GM18511 (cell line): Measurements from ENCODE around the gene CMKLR1.

Experiments
- ATAC-seq: cut with Tn5 transposase; IDR thresholded peaks from one replicate; pipeline ENCODE4 v1.9.1; 2021; ENCODE audit warnings: mild to moderate bottlenecking, moderate library complexity; ENCODE audit not compliant: unreplicated experiment

Gene CMKLR1

DNA sequence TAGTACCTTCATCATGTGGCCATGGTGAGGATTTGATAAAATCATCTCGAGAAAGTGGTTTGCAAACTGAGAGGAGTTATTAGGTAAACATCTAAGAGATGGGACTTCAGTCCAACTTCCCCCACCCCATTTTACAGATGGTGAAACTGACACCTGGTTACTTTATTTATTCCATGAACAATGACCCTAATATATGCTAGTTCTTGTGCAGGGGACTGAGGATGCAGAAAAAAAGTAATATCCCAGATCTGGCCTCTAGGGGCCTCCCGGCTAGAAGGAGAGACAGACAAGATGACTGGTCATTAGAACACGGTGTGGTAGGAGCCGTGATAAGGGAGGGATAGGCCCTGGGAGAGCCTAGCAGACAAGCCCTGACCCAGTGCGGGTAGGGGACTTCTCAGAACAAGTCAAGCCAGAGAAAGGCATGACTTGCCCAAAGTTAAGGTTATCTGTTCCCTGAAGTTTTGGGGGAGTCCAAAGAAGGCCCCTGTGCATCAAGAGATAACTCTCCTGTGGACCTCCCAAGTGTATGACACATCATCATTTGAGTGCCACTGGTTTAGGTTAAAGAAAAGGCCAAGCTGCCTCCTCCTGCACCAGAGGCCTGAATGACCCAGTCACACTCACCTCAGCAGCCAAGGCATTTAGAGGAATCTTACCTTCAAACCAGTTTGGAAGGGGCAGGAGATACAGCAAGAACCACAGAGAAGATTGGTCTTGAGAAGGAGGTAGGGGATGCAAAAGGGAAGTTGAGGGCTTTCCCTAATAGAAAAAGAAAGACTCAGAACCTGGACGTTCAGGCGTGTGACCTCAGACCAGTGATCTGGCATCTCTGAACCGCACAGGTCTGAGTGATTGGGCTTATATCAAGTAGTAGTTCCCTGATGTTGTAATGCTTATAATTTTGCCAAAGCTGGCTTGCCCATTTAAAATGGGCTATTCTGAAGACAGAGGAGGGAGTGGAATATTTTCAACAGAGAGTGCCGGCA, 1.6 kb downstream of the CMKLR1 start:
- no peak for ATAC-seq

DNA sequence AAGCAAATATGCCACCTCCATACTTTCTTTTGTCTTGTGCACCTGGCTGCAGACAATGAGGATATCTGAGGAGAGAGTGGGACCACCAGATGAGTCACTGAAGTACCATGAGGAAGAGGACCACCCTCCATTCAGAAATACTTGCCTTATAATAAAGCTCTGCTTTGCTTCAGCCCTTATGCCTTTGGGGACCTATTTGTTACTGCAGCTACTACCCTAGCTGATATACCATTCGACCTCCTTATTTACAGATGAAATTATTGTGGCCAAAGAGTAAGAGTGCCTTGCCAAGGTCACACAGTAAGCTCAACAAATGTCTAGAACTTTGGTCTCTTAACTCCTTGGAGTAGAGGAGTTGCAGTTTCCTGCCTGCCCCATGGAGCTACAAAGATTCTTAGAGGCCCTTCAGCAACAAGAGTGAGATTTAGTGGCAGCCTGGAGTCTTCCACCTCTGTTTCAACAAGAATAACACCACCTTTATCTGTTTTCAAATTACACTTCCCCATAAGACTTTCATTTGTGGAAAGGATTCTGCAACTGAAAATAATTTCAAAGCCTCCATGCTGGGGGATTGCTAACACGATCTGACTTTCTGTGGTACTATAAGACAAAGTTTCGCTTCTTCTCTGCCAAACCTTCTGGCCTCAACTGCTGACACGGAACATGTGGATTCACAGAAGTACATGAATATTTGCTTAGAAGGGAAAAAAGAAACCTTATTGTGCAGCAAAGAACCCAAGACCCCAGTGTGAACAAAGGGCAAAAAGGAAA, 3.6 kb downstream of the CMKLR1 start:
- peak; percentile 73 for ATAC-seq

DNA sequence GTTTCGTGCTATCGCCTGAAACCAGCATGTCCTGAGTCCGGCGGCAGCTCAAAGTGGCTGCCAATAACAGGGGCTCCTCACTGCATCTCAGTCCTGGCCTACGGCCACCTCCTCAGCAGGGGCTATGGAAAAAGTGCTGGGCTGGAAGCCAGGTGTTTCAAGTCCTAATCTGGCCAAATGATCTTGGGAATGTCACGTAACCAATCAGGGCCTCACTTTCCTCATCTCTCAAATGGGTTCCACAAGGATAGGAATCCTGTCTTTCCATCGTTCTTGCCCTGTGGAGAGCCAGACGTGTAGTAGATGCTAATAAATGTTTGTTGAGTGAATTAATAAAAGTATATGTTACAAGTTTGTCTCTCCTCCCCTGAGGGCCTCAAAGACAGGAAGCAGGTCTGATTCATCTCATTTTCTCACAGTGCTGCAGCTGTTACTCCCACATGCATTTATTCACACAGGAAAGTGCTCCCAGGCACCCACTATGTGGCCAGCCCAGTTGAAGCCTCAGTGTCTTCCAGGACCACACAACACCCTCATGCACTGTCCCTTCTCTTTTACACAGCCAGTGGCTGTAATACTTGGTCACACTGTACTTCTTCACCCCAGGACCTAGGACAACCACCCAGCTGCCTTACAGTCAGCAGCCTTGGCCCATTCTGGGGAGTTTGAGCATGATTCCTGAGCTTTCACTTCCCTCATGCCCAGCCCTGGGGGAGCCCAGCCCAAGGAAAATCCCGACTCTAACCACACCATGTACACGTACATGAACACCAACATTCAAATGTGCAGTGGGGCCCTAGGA, 5.0 kb downstream of the CMKLR1 start:
- peak; percentile 49 for ATAC-seq

- no peak for ATAC-seq
Measured at GRCh38 chr12:108332791-108333382, 6.2 kb downstream of the CMKLR1 start.

DNA sequence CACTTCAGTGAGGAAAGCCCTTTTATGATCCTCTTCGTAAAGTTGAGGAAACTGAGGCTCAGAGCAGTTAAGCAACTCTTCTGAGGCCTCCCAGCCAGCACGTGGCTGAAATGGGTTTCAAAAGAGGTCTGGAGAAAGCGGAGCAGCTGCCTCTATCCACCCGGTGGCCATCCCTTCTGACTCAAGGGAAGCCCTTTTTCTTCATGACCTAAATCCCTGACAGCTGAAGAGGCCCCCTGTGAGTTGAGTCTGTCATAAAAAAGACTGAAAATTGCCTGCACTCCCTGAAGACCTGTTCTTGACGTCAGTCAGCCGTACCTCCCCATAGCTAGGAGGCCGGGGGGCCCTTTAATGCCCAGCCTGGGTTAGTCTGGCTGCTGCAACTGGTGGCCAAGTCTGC, 10.7 kb downstream of the CMKLR1 start:
- no peak for ATAC-seq

DNA sequence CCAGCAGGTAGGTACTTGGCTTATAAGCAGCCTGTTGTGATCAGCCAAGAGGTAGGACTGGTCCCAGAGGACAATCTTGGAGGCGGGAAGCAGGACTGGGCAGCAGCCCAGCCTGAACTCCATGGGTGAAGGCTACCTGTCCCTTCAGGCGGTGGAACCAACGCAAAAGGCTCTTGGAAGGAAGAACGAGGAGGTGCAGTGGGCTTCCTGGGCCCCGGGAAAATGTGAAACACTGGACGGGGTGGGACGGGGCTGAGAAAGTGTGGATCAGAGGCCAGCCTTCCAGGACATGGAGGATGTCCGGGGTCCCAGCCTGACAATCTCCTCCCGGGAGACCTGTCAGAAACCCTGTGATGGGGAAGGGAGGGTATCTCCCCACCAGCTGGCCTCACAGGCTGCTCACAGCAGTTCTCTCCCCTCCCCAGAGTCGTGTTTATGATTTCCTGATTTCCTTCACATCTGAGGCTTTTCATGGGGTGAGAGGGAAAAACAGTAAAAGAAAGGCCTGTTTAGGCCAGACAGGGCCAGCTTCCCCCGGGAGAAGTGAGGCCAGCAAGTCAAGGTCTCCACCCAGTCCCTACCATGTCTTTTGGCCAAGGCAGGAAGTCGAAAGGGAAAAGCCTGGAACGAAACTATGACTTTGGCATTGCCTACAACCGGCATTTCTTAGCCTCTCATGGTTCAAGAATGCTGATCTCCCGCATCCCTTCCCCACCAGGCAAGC, 11.3 kb downstream of the CMKLR1 start:
- no peak for ATAC-seq

GRCh38 chr12:108326254-108326750, 12.8 kb downstream of the CMKLR1 start:
- no peak for ATAC-seq

DNA sequence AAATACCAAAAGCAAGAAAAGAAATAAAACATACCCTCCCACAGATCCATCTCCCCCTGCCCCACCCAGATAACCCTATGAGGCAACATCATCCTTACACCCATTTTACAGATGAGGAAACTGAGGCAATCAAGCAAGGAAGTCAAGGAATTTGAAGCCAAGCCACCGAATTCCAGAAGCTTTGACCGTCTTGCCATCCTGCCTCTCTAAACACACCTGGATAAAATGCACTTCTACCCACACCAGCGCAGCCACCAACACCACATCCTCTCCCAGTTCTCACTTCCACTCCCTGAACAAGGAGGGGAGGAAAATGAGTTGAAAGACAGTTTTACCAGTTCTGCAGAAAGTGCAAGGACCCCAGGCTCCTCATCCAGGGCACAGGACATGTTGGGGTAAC, 13.6 kb downstream of the CMKLR1 start:
- ATAC-seq: no peak

DNA sequence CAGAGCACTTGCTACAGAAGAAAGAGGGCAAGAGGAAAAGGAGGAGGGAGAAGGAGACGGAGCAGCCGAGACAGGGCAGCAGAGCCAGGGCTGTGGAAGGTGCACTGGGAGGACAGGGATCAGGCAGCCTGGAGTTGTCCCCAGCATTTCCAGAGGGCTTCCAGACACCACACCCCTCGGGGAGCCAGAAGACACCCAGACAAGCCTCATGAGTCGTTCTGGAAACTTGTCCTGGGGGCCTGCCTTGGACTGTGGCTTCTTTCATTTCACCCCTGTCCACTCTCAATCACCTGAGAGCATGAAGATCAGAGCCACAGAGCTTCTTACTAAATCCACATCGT, 14.1 kb downstream of the CMKLR1 start:
- ATAC-seq: no peak

GRCh38 chr12:108324351-108325017, 14.6 kb downstream of the CMKLR1 start:
- no peak for ATAC-seq

- no peak for ATAC-seq
Measured at GRCh38 chr12:108323581-108323980, 15.5 kb downstream of the CMKLR1 start.

- ATAC-seq: no peak
Measured at GRCh38 chr12:108322998-108323397, 16.1 kb downstream of the CMKLR1 start.

- ATAC-seq: no peak
Measured at GRCh38 chr12:108321688-108322087, 17.4 kb downstream of the CMKLR1 start.

DNA sequence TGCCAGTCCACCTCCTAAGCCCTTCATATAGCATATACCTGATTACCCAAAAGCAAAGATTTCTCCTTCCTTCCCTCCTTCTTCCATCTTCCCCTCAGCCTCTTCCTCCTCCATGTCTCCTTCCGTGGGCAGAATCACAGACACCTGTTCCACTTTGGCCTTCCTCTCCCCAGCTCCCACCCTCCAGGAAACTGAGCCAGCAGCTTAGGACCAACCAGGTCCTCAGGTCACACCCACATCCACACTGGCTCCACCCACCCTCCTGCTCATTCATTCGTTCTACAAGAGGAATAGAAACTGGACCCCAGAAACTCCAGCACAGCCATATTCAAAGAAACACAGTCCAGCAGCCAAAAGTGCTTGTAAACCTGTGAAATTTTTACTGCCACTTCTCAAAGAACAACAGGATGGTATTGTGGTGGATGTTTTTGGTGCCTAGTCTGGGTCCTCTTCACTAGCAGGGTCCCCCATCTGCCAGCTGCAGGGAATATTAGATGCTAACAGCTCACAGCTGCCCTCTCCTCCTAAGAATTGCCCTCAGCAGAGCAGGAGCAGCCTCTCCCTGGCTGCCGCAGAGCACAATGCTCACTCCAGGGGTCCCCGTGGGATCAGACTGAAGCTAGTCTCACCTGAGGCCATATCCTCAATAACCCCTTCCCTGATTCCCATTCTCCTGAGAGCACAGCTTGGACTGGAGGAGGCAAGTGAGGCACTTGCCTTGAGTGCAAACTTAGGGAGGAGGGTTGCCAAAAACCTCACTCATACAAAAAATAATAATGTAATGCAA, 18.4 kb downstream of the CMKLR1 start:
- ATAC-seq: no peak

DNA sequence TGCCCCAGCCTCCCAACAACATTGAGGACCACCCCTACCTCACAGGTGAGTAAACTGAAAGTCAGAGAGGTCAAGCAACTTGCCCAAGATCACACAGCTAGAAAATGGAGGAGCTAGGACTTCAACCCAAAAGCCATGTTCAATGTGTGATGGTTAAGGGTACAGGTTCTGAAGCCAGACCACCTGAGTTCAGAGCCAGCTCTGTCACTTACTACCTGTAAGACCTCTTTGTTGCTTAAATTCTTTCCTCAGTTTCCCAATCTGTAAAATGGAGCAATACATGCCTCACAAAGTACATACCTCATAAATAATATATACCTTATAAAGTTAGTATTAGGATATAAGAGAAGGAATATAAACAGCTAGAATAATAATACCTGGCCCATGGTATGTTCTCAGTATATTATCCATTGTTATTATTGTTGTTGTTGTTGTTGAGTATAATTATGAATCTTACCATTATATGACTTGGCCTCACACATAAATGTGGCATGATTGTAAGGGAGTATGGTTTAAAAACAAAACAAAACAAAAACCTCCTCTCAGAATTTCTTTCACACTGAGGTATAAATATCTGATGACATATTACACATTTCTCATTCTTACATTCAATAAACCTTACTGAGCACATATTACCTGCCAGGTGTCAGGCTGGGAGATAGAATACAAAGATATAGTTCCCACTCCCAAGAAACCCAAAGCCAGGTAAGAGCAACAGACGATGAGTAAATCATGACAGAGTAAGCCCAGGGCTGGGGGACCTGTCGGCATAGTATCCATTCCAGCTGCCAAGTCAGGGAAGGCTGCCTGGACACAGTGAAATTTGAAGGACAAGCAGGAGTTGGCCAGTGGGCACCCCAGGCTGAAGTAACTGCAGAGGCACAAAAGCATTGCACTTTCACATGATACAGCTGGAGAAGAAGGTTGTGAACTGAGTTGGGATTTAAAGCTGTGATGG, 19.6 kb downstream of the CMKLR1 start:
- no peak for ATAC-seq

DNA sequence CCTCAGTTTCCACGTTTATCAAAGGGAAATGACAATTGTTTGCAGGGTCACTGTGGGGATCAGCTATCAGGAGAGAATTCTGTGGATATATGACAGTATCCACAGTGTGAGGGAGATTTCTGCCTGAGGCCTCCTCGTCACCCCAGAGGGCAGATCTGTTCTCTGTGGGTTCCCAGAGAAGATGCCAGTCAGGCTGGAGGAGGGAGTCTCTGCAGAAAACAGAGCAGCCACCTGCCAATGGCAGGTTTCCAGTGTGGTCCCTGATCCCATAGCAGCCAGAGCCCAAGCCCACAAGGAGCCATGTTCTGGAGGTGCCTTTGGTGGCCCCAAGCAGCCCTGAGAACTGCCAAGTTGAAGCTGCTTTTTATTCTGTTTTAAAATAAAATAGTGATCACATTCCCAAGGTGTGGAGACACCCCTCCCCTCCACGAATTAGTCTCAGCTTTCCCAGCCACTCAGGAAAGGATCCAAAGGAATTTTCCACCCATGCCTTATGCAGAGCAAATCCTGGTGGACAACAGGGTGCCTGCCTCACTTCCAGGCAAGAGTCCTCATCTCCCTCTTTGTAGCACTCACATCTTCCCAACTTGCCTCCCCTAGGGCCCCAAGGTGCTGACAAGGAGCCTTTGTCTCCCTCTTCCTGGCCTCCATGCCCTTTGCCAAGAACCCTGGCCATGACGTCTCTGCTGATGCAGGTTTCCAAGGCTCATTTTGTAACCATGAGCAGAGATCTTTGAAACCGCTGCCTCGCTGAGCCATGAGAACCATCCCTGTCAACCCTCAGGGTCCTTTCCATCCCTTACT, 20.4 kb downstream of the CMKLR1 start:
- no peak for ATAC-seq
